Measurements from ENCODE around the gene TBC1D9.

- no peak for TF ChIP-seq CTCF (IDR thresholded peaks at IDR 0.05; ENCODE audit: low read length)
- TF ChIP-seq EZH2 (optimal IDR thresholded peaks at IDR 0.05; ENCODE audit: low read depth, low read length), result no peak
Observed at GRCh38 chr4:140584439-140584838, 171.7 kb downstream of the TBC1D9 start.

Measured in MM.1S (cell line).